HG02571 (cell line): Measurements from ENCODE around the gene SLC16A3.

ENCODE experiments used
- ATAC-seq: cut with Tn5 transposase; IDR thresholded peaks from one replicate; pipeline ENCODE4 v1.9.1; 2021; ENCODE audit warnings: mild to moderate bottlenecking, moderate library complexity; ENCODE audit not compliant: unreplicated experiment

Gene SLC16A3

DNA sequence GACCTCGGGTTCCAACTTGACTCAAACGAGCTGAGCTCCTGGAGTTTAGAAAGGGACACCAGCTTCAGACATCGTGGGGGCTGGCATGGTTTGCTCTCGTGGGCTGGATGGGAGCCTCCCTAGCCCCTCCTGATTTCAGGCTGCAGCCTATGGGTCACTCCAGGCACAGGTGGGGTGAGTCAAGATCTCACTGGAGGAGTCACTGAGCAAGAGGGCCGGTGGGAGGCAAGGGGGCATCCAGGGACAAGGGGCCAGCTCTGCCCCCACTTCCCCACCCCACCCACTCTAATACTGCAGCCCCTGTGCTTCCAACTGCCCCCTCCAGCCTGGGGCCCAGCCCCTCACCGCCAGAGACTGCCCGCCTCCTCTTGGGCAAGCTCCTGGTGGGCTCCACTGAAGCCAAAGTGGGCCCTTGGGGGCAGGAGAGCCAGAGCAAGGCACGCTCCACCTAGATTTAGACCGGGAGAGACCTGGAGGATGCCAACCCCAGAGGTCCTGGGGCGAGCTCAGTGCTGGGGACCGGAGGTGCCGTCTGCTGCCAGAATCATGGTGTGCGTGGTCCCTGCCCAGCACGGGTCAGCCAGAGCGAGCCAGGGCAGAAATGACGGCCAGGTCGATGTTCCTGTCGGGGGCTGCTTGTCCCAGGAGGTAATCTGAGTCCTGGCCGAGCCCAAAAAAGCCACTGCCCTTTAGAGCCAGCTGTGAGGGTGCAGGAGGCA, 6.4 kb downstream of the SLC16A3 start:
- no peak for ATAC-seq

DNA sequence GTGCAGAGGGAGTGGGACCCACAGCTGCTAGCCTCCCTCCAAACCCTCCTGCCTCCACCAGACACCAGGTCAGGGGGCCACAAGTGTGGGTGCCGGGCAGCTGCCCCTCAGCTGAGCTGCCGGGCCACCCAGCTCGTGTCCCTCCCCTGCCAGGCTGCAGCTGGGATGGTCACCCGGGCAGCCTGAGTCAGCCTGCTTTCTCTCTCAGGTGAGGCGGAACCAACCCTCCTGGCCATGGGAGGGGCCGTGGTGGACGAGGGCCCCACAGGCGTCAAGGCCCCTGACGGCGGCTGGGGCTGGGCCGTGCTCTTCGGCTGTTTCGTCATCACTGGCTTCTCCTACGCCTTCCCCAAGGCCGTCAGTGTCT, 6.9 kb downstream of the SLC16A3 start:
- ATAC-seq, result no peak

DNA sequence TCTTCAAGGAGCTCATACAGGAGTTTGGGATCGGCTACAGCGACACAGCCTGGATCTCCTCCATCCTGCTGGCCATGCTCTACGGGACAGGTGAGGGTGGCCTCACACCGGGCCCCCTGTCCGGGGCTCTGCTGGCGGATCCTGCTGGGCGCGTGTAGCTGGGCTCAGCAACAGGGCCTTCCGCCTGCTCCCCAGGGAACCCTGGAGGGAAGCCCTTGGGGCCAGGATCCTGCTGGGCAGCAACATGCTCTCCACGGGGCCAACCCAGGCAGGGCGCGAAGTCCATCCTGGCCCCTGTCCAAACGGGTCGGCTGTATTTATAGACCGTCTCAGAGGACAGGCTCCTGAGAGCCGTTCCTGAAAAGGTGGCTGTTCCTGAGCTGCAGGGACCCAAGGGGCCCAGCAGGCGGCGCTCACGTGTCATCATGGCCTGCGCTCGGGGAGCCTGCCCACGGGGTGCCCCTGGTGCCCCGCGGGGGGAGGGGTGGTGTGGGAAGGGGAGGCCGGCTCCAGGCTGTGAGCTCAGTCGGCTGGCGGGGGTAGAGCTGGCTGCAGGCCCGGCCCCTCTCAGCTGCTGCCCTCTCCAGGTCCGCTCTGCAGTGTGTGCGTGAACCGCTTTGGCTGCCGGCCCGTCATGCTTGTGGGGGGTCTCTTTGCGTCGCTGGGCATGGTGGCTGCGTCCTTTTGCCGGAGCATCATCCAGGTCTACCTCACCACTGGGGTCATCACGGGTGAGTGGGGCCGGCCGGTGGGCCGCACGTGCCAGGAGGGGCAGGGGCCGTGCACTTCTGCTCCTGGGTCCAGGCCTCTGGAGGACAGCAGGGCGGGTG, 7.5 kb downstream of the SLC16A3 start:
- no peak for ATAC-seq

DNA sequence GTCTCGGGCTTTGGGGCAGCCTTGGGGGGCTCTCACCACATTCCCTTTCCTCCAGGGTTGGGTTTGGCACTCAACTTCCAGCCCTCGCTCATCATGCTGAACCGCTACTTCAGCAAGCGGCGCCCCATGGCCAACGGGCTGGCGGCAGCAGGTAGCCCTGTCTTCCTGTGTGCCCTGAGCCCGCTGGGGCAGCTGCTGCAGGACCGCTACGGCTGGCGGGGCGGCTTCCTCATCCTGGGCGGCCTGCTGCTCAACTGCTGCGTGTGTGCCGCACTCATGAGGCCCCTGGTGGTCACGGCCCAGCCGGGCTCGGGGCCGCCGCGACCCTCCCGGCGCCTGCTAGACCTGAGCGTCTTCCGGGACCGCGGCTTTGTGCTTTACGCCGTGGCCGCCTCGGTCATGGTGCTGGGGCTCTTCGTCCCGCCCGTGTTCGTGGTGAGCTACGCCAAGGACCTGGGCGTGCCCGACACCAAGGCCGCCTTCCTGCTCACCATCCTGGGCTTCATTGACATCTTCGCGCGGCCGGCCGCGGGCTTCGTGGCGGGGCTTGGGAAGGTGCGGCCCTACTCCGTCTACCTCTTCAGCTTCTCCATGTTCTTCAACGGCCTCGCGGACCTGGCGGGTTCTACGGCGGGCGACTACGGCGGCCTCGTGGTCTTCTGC, 8.4 kb downstream of the SLC16A3 start:
- no peak for ATAC-seq

DNA sequence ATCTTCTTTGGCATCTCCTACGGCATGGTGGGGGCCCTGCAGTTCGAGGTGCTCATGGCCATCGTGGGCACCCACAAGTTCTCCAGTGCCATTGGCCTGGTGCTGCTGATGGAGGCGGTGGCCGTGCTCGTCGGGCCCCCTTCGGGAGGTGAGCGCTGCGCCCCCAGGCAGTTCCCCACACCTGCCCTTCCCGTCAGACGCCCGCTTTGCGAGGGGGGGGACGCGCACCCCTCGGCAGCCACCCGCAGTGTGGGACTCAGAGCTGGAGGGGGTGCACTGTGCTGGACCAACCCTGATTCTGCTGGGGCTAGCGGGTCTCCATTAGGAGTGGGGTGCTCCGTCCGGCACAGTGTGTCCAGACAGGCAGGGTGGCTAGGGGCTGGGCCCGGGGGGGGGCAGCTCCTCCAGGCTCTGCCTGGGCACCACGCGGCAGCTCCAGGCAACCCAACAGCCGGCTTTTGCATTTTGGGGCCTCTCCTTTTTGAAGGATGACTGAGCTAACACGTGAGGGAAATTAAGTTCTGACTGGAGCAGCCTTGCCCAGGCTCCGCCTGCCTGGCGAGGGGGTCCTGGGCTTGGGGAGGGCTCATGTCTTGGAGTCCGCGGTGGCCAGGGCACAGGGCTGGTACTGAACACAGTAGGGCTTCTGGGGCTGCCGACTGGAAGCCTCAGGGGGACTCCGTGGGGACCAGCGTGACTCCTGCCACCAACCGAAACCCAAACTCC, 9.1 kb downstream of the SLC16A3 start:
- no peak for ATAC-seq

DNA sequence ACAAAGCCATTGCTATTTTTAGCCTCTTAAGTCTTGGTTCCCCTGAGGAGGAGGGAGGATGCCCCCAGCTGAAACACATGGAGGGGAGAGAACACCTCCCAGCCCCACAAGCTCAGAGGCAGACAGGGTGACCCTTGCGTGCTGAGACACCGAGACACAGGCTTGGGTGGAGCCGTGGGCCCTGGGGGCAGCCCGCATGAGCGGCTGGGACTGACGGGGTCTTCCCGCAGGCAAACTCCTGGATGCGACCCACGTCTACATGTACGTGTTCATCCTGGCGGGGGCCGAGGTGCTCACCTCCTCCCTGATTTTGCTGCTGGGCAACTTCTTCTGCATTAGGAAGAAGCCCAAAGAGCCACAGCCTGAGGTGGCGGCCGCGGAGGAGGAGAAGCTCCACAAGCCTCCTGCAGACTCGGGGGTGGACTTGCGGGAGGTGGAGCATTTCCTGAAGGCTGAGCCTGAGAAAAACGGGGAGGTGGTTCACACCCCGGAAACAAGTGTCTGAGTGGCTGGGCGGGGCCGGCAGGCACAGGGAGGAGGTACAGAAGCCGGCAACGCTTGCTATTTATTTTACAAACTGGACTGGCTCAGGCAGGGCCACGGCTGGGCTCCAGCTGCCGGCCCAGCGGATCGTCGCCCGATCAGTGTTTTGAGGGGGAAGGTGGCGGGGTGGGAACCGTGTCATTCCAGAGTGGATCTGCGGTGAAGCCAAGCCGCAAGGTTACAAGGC, 9.8 kb downstream of the SLC16A3 start:
- no peak for ATAC-seq

DNA sequence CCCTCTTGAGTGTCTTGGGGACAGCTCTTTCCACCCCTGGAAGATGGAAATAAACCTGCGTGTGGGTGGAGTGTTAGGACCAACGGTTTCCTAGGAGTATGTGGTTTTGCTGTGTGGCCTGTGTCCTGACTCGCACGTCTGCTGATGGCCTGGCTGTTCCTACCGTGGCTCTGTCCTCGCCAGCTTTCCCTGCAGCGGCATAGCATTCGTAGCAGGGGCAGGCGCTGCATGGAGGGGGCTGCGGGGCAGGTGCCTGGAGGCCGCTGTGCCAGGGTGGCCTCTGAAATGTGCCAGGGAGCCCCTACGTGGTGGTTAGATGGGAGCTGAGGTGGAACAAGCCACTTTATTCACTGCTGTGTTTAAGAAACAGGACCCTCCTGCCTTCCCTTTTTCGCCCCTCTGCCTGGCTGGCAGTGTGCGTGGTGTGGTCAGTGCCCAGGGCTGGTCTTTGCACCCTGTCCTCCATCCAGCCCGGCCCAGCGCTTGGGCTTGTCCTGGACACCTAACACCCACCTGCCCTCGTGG, 10.6 kb downstream of the SLC16A3 start:
- no peak for ATAC-seq

DNA sequence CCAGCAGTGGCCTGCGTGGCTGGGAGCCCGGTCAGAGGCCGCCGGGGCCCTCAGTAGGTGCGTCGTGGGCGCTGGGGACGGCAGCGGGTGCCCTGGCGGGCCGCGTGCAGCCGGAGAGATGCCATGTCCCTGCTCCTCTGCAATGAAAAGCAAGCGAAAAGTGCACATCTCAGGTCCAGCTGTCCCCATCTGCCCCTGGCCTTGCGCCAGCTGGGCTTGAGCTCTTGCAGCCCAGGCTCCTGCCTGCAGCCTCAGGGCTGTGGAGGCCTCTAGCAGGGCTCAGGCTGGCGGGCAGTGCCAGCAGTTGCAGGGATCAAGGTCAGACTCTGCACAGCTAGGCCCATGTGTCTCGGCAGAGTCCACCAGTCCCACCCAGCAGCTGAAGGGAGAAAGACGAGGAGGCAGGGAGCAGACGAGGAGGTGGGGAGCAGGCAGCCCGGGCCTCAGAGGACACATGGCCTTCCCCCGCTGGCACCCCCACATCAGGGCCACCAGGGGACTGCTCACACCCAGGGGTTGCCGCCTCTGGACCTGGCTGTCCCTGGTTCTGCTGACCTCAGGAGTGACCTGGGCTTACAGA, 11.2 kb downstream of the SLC16A3 start:
- no peak for ATAC-seq

DNA sequence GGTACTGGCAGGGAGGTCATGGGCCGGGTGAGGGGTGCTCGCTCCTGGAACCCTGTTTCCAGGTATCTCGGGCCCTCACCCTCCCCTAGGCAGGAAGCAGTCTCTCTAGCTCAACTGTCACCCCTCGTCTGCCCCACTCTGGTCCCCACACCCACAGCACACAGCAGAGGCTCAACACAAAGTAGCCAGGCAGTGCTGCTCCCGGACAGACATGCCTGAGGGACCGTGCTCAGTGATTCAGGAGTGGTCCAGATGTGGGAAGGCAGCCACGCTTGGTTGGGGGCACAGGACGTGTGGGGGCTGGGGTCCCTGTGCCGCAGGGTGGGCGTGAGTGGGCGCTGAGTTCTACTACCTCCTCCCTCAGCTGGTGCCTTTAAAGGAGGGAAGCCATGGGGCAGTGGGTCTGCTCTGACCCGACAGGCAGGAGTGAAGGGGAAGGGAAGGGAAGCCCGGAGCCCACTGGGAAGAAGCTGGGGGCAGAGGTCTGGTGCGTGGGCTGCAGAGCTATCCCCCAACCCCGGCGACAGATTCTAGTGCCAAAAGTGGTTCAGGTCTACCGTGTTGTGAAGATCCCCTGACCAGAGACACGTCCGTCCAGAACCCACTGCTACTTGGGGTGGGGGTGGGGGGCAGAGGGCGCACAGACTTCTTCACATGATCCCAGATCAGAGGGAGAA, 11.8 kb downstream of the SLC16A3 start:
- ATAC-seq, result no peak

DNA sequence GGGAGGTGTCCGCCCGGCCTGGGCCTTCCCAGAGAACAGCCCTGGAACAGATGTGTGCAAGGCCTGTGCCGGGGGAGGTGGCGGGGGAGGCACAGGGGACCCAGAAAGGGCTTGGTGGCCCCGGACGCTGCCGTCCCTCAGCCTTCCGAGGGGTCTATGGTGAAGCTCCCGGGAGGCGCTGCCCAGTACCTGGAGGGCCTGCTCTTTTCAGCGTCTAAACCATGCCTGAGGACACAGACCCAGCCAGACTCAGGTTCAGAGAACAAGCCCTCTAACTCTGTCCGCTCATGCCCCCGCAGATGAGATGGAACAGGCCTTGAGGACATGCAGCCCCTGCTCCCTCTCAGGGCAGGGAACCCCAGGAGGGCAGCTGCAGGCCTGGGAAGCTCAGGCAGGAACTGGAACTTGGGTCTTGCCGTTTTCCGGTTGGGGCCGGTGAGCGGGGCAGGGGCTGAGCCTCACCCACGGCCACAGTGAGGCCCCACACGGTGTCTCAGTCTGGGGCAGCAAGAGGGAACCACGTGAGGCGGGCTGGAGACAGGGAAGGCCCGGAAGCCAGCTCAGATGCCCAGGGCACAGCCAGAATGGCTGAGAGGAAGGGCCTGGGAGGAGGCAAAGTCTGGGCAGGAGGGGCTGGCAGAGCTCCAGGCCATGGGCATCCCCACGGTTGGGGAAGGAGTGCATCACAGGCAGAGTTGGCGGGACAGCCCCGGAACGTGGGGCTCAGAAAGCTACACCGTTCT, 12.5 kb downstream of the SLC16A3 start:
- ATAC-seq, result no peak

DNA sequence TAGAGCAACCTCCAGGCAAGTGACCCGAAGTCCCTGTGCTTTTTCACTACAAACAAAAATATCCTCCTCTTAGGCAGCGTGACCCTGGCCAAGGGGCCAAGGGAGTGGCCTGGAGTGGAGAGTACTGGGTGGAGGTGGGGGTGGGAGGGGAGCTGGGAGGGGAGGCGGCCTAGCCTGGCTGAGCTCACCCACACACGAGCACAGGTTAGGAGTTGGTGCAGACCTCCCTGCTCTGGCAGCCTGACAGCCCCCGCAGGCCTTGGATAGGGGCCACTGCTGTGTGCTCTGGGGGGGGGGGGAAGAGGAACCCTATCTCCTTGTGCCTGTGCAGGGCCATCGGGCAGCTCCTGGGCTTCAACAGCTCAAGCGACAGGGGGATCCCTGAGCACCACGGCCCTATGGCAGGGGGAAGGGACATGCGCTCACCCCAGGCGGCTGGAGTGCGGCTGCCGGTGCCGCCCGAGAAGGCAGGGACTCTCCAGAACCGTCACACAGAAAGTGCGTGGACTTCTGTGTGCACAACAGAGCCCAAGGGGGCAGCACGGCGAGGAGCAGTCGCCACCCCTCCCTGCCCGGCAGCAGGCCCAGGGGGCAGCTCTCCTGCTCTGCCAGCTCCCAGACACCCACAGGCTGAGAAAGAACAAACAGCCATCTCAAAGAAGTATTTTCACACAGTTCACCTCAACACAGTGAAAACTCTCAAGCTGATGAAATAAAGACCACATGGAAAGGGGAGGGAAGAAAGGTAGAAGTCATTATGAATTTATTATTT, 13.3 kb downstream of the SLC16A3 start:
- no peak for ATAC-seq

DNA sequence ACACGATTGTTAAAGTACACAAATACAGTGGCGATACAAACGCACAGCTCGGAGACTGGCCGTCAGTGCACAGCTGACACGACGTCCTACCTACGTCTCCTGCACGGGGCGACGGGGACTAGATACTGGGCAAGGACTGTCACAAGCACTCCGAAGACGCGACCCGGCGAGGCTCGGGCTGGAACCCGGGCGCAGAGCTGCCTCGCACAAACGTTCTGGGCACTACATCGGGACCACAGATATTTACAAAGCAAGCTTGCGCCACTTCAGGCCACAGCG, 13.8 kb downstream of the SLC16A3 start:
- ATAC-seq, result no peak

DNA sequence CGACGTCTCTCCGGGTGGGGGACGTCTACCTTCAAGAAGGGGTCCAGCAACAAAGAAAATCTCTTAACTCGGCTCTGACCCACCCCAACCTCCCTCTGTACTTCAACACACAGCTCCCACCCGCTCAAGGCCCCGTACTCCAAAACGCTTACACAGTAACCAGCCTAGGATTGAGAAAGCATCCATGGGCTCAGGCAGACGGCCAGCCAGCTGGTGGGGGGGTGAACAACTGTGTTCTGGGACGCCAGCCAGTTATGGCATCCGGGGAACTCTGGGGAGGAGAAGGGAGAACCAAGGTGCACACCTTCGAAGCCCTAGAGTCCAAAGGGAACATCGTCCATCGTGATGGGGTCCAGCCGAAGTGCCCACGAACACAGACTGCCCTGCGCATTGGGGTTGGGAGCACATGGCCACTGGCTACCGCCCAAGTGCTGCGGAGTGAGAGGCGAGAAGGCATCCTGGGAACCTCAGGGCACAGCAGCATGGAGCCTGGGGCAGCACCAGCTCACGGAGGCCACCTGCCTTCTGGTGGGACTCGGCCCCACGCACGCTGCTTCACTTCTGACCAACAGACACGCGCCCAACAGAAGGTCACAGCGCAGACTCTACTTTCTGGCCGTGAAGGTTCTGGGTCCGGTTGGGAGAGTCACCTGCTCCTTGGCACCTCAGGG, 14.3 kb downstream of the SLC16A3 start:
- no peak for ATAC-seq

DNA sequence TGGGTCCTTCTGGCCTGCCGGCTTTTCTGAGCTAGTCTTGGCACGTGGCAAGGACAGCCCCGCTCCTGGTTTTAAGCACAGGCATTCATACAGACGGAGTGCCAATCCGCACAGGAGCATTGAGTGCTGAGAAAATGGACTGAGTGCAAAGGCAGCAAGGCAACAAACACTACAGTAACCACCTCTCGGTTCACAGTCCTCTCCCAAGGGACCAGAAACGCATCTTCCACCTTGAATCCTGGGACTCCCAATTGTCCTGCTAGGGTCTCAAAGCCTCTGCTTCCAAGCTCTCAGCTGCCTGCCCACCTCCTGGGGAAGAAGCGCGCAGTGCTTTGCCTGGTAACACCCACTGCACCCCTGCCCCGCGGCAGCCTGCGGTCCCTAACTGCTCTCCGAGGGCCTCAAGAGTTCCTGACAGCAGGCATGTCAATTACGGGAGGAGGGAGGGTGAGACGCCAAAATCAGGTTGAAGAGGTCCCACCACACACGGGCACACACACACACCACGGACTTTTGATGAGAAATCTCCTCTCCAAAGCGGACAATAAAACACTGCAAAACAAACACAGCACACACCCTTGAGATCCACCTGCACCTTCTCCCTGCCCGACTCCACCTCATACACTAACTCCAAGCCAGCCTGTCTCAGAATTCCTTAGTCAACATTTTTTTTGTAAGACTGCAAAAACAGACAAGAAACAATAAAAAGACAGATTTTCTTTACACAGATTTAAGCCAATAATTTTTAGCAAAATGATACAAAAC, 15.0 kb downstream of the SLC16A3 start:
- no peak for ATAC-seq

DNA sequence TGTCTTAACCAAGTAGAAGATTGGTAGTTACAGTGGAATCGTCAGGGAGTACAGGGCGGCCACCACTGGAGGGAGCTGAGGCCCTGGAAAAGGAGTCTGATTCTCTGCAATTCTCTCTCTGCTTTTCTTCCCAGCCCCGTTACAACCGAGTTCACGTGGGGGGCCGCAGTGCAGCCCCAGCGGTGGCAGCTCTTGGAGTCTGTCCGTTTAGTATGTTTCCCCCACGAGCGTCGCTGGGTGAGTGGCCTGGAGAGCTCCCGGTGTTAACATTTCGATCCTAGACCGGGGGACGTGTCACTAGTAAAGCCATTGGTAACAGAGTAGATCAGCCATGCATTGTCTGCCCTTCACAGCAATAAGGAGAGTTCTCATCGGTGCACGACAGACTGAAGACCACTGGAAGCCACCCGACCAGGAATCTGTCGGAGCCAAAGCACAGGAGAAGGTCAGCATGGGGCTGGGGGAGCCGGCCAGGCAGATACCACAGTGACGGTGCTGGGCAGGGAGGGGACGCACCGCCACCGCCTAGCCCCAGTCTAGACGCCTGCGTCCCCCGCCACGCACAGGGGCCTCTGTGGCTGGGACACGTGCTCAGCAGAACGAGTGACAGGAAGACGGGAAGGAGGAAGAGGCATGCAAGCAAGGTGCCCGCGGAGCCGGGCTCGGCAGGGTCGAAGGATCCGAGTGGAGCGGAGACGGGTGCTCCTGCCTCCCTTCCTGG, 15.7 kb downstream of the SLC16A3 start:
- ATAC-seq, result no peak
